MM.1S (cell line): ENCODE data around the gene SGK1.

Source experiments
- CTCF ChIP-seq: fragments of 300-600 bp; sonication (generic); IDR thresholded peaks from 2 replicates; pipeline ENCODE4 v1.5.1; 2016; ENCODE audit warnings: antibody characterized with exemption, low read length, mixed read lengths
- EZH2 ChIP-seq: fragments of 300-600 bp; sonication (generic); optimal IDR thresholded peaks from 2 replicates; pipeline ENCODE3; 2017; ENCODE audit warnings: low read depth, mild to moderate bottlenecking, antibody characterized with exemption, low read length, mixed read lengths
- EZH2phosphoT487 ChIP-seq: fragments of 300-600 bp; sonication (generic); IDR thresholded peaks from 2 replicates; pipeline ENCODE4 v1.6.1; 2018; ENCODE audit warnings: antibody characterized with exemption, low read length

- TF ChIP-seq CTCF = no peak
- TF ChIP-seq EZH2 = no peak
- no peak for TF ChIP-seq EZH2phosphoT487
Observed at GRCh38 chr6:134314006-134314821, 3.7 kb downstream of the SGK1 start.
